HG03196 (cell line): ENCODE results near the gene FRMD5.

Source experiments
- ATAC-seq: cut with Tn5 transposase; IDR thresholded peaks from one replicate; pipeline ENCODE4 v1.9.1; 2021; ENCODE audit not compliant: unreplicated experiment

The FRMD5 gene

GRCh38 chr15:44163370-44163769 is 31.7 kb downstream of the FRMD5 start:
- ATAC-seq, result no peak

GRCh38 chr15:44160796-44161195 is 34.3 kb downstream of the FRMD5 start:
- ATAC-seq, result no peak

GRCh38 chr15:44159492-44159891 is 35.6 kb downstream of the FRMD5 start:
- no peak for ATAC-seq

- ATAC-seq, result no peak
Observed at GRCh38 chr15:44158111-44158510, 37.0 kb downstream of the FRMD5 start.

DNA sequence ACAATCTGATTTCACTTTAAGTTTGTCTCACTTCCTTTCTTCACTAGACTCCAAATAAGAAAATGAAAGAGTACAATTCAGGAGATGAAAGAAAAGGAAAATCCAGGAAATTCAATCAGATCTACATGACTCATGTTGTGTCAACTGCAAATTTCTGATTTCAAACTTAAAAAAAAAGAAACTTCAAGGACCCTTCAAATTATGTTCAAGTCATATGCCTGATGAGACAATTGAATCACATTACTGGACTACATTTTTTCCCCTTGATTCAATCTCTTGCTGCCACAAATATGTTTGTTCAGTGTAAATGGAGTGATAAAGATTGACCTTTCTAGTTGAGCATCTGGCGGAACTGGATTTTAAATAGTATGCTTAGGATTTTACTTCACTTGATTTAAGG is 37.4 kb downstream of the FRMD5 start:
- no peak for ATAC-seq

DNA sequence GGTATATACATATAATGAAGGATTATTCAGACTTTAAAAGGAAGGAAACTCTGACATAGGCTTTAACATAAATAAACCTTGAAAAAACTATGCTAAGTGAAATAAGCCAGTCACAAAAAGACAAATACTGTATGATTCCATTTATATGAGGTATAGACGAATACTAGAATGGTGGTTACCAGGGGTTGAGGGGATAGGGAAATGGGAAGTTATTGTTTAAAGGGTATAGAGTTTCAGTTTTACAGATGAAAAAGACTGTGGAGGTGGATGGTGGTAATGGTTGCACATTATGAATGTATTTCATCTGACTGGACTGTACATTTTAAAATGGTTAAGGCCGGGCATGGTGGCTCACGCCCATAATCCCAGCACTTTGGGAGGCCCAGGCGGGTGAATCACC is 41.7 kb downstream of the FRMD5 start:
- ATAC-seq, result no peak

DNA sequence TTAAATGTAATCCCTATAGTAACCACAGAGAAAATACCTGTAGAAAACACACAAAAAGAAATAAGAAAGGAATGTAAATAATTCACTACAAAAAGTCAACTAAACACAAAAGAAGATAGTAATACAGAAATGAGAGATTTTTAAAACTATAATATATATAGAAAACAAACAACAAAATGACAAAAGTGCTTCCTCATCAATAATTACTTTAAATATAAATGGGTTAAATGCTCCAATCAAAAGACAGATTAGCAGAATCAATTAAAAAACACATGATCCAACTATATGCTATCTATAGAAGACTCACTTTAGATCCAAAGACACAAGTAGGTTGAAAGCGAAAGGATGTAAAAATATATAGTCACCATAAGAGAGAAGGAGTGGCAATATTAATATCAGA is 45.8 kb downstream of the FRMD5 start:
- ATAC-seq, result no peak

- ATAC-seq, result no peak
Observed at GRCh38 chr15:44148580-44148979, 46.5 kb downstream of the FRMD5 start.

DNA sequence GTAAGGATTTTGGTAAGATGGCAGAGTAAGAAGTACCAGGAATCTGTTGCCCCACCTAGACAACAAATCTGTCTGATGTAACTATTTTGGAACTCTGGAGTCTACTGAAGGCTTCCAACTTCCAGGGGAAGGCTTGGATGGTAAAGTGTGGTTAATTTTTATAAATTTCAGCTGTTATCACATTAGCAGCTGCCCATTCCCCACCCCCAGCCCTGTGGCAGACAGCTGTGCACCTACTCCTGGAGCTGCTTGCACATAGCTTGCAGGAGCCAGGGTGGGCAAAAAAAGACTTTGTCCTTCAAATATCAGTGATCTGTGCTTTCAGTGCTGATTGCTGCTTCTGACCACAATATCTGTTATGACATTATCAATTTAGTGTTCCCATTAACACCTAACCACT is 47.4 kb downstream of the FRMD5 start:
- no peak for ATAC-seq

DNA sequence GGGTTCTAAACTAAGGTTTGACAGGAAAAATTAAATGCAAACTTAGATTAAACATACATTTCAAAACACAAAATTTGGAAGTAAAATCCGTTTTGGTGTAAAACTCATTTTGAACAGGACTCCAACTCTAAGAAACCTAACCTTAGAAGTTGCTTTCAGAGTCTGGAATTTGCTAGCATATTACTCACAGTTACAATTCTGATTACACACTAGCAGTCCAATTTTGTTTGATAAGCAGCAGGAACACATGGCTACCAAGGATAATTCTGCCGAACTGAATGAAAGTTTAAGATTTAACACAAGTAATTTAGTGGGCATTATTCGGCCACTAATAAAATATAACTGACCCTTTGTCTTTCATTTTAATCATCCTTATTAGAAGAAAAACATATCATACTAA is 49.6 kb downstream of the FRMD5 start:
- no peak for ATAC-seq

DNA sequence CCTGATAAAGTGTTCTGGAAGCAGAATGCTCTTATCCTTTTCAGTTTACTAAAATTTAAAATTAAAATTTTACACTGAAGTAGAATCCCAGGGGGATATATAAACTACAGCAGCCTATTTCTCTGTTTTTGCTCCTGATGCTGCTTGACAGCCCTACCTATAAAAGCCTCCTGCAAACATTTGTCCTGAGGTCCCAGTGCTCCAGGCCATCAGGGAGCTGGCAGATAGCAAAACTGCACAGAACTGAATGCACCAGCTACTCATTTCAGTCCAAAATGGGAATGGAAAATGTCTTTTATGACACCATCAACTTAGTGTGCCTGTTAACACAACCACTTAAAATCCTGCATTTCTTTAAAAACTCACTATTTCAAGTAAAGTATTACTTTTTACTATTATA is 50.1 kb downstream of the FRMD5 start:
- no peak for ATAC-seq

DNA sequence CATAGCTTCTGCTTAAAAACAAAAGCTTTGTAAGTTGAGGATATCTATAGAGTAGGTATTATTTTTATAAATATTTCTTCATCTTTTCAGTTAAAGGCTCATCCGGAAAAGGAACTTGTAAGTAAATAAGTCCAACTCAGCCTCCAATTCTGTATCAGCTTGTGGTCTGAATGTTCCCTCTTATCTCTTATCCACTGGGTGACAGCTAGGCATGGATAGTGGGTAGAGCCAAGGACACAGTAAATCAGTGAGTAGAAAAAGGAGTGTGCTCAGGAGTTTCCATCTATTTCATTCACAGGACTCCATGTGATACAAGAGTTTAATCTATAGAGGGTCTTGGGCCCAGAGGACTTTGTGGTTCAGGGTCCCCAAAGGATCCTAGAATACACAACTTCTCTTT is 50.9 kb downstream of the FRMD5 start:
- no peak for ATAC-seq

- ATAC-seq, result no peak
Observed at GRCh38 chr15:44137750-44138149, 57.3 kb downstream of the FRMD5 start.

DNA sequence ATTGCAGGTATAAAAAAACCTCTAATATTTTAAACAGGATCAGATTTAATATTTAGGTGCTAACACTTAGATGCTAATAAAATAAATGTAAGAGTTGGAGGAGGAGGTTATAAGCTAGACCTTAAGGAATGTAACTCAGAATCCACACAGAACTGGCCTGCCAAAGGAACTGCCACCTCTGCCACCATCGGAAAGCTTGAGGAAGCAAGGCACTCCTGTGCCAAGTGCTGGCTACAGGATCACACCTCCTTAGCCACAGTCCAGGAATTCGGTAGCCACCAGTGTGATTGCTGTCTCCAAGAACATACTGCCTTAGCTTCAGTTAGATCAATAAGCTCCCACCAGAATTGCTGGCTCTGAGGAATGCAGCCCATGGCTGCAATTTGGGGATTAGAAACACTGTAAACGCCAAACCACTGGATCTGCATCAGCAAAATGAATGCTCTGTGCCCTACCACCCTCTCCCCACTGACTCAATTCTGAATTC is 58.0 kb downstream of the FRMD5 start:
- no peak for ATAC-seq

- no peak for ATAC-seq
Observed at GRCh38 chr15:44132057-44132456, 63.0 kb downstream of the FRMD5 start.

GRCh38 chr15:44130778-44131177 is 64.3 kb downstream of the FRMD5 start:
- ATAC-seq, result no peak

DNA sequence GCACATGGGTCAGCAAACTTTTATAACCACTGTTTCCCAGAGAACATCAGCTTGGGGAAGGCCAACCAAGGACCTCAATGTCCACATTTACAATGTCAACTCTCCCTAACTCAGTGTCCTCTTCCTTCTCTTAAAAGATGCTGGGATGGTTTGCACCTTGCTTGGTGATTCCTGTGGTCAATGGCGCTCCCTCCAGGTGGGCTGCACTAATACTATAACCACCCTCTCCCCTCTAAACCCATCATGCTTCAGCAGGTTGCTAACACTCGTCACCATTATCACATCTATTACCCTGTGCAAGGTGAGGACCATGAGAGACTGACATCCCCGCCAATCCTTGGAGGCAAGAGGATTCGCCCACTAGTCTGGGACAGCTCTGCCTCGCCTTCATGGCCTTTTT is 65.2 kb downstream of the FRMD5 start:
- no peak for ATAC-seq

GRCh38 chr15:44128443-44128842 is 66.6 kb downstream of the FRMD5 start:
- ATAC-seq, result no peak

GRCh38 chr15:44125879-44126278 is 69.2 kb downstream of the FRMD5 start:
- no peak for ATAC-seq

DNA sequence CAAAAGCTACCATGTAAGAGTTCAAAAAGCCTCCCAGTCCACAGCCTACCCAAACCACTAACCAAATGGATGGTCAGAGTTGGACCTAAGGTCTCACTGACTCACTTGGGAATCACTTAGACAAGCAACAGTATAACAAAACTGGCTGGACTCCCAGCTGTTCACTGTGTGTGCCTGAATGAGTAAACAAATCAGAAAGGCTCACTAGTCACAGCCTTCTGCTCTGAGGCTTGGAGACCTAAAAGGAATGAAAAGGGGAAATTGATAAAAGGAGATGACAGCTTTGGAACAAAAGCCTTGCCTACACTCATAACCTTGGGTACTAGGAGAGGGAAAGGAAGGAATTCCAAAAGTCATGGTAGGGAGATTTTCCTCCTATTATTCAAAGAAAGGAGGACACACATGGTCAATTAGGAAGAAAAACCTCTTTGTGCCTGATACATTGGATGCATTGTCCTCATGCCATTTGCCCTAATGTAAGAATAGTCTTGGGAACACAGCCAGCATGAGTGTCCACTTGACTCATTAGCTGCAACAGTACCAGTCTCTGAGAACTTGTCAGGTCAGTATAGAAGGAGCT is 92.3 kb downstream of the FRMD5 start:
- ATAC-seq, result no peak

DNA sequence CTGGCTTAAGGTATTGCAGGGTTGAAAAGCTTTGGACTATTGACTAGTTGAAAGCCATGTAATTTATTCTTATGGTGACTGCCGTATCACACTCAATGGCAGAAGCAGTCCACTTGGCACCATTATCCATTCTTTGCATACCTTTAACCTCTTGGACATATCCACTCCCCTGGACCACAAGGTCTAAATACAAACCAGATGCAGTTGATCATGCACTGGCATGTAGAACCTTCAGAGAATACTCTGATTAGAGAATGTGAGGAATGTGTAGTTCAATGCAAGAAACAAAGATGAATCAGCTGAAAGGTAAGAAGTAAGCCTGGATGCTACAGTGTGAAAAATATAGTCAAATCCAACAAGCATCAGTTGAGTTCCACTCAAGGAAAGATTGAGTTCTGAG is 93.1 kb downstream of the FRMD5 start:
- no peak for ATAC-seq

DNA sequence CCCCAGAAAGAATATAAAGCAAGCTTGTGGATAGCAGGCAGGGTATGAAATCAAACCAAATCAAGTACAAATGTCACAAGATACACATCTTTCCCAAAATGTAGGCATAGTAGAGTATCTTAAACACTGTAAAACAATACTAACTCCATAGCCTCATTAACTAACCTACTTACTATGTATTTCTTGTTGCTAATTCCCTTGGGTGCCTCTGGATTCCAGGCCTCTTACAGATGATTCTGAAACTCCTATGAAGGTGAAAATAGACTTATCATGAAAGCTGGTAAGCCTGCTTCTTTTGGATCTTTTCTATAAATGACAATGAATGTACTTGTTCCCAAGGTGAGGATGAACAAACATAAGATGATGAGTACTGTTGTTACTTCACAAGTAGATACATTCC is 93.8 kb downstream of the FRMD5 start:
- ATAC-seq, result no peak

- ATAC-seq, result no peak
Observed at GRCh38 chr15:44099671-44100070, 95.4 kb downstream of the FRMD5 start.

- no peak for ATAC-seq
Observed at GRCh38 chr15:44097552-44097951, 97.5 kb downstream of the FRMD5 start.
